ENCODE data around the gene TLE1. TPM values are rescaled to one million over a fixed set of nuclear protein-coding genes. Genes with fewer than 3 reads are reported as not detected.

TLE1 gene
- total and polyA plus RNA-seq, 2 of the 4 experiments (the other 2 are of a cell fraction) = 36.0 to 51.0 TPM

DNA sequence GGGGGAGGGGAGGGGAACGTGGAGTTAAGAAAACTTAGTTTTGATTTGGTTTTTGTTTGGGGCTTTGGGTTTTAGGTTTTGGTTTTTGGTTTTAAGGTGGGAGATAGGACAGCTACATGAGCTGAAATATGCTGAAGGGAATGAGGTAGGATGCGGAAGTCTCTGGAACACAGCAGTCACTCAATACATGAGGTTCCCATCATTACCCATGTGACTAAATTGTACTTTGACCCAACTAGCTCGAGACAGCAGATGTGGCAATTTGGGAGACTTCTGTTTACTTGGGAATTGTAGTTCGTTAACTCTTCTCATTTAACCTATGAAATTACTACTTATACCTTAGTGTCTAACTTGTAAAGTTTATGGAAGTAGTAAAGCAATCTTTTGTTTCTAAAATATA is 124.2 kb downstream of the TLE1 start:
- no peak overlapping the region; the same call in 2 of the 3 replicates for H2BK15ac ChIP-seq (ENCODE audit: low read depth, low read length)
- H2AFZ ChIP-seq (replicated peaks; ENCODE audit: low read length, poor library complexity) = no peak overlapping the region
- no peak overlapping the region for H4K5ac ChIP-seq (ENCODE audit: low read depth, low read length)
- no peak for TF ChIP-seq POLR2A (IDR thresholded peaks at IDR 0.05; ENCODE audit: low read depth, low read length)
- no peak for TF ChIP-seq RFX5 (IDR thresholded peaks at IDR 0.05; ENCODE audit: low read depth, low read length)
- TF ChIP-seq FOS (IDR thresholded peaks at IDR 0.05; ENCODE audit: low read depth, low read length) = no peak
- no peak for TF ChIP-seq MAZ (IDR thresholded peaks at IDR 0.05; ENCODE audit: borderline replicate concordance, low read depth, low read length)
- TF ChIP-seq ELK1 (IDR thresholded peaks at IDR 0.05; ENCODE audit: borderline replicate concordance, low read depth, low read length) = no peak
- TF ChIP-seq NFE2L2 (IDR thresholded peaks at IDR 0.05; ENCODE audit: low read depth, low read length) = no peak
- TF ChIP-seq RAD21 (IDR thresholded peaks at IDR 0.05; ENCODE audit: low read length) = no peak
- no peak for TF ChIP-seq CHD1 (IDR thresholded peaks at IDR 0.05; ENCODE audit: low read depth, low read length)
- no peak for TF ChIP-seq SMC3 (IDR thresholded peaks at IDR 0.05; ENCODE audit: low read depth, low read length)
- no peak for TF ChIP-seq RCOR1 (IDR thresholded peaks at IDR 0.05; ENCODE audit: insufficient replicate concordance, low read length)
- no peak for TF ChIP-seq USF2 (IDR thresholded peaks at IDR 0.05; ENCODE audit: low read depth, low read length)
- TF ChIP-seq MXI1 (IDR thresholded peaks at IDR 0.05; ENCODE audit: borderline replicate concordance, low read depth, low read length) = no peak
- TF ChIP-seq CTCF (conservative IDR thresholded peaks at IDR 0.05; ENCODE audit: low read depth, low read length) = no peak
- TF ChIP-seq CEBPB (IDR thresholded peaks at IDR 0.05; ENCODE audit: low read depth, low read length) = no peak
- no peak for TF ChIP-seq BHLHE40 (IDR thresholded peaks at IDR 0.05; ENCODE audit: low read depth, low read length)
- no peak for TF ChIP-seq MAFK (IDR thresholded peaks at IDR 0.05; ENCODE audit: low read depth, low read length)
- no peaks in the 10 kb centered on the region for H3K36me3 ChIP-seq (ENCODE audit: control insufficient read depth, insufficient read depth, low read length)
- H3K27me3 ChIP-seq (ENCODE audit: control insufficient read depth, insufficient read depth, low read length) = no peaks in the 10 kb centered on the region
- in situ Hi-C loops (cut with MboI; ENCODE audit: low sequenced_read_pairs) = no loop called here
- no peak overlapping the region for H3K27ac ChIP-seq (ENCODE audit: insufficient read depth, low read length)
- dilution Hi-C loops (cut with HindIII; ENCODE audit: low sequenced_read_pairs, unreplicated experiment) = no loop called here
- H3K18ac ChIP-seq (ENCODE audit: low read depth, low read length) = no peak overlapping the region
- intact Hi-C loops (cut with micrococcal nuclease) = no loop called here
- WGBS, 2 experiments (ENCODE audit: extremely low coverage in 2 of 2, insufficient read length in 1 of 2) = no CpG with 5 or more reads among the region's 4 CpGs
- CTCF ChIA-PET = no interaction called here
- peaks cover 17% of the 10 kb centered on the region for H3K4me1 ChIP-seq (ENCODE audit: control insufficient read depth, insufficient read depth, low read length)
- H2AK9ac ChIP-seq (replicated peaks; ENCODE audit: low read depth, low read length, poor library complexity) = no peak overlapping the region
- BruUV-seq (replicated peaks) = no TSS peak
- no peak overlapping the region for H3K23ac ChIP-seq (ENCODE audit: low read depth, low read length)
- H3K56ac ChIP-seq (ENCODE audit: extremely low read depth, insufficient read depth, low read length) = no peak overlapping the region
- peaks cover 13% of the 10 kb centered on the region for H3K9me1 ChIP-seq (ENCODE audit: insufficient read depth, low read length)
- POLR2A ChIA-PET (ENCODE audit: unreplicated experiment) = no interaction called here
- ATAC-seq (ENCODE audit: low read depth) (no peak), DNase-seq (no peak)
- H3K4me3 ChIP-seq (ENCODE audit: insufficient read depth, low read depth, low read length) = no peak overlapping the region
- H2BK120ac ChIP-seq (ENCODE audit: low read depth, low read length) = peak overlapping the region; percentile 26; the same call in 1 of the 2 replicates
- H4K8ac ChIP-seq (ENCODE audit: low read depth in 2 of 2, low read length in 2 of 2) = no peak overlapping the region
- no peak overlapping the region for H2BK5ac ChIP-seq (ENCODE audit: low read depth, low read length, poor library complexity, severe bottlenecking)
- 0 out of 2 replicates have a peak overlapping the region, but pooled peaks have one; percentile 10 for H3K4ac ChIP-seq (ENCODE audit: low read depth, low read length)
- no peaks in the 10 kb centered on the region for H4K20me1 ChIP-seq (ENCODE audit: insufficient read depth, low read length)
- no peak overlapping the region for H3K4me2 ChIP-seq (ENCODE audit: low read depth, low read length)
- H2BK20ac ChIP-seq (ENCODE audit: low read depth, low read length) = no peak overlapping the region; the same call in 1 of the 2 replicates
- H4K91ac ChIP-seq (ENCODE audit: insufficient read depth, low read depth, low read length) = no peak overlapping the region
- no peak overlapping the region for H3K14ac ChIP-seq (replicated peaks; ENCODE audit: low read depth, low read length)
- H3K79me1 ChIP-seq (ENCODE audit: low read depth in 1 of 2, low read length in 2 of 2) = no peaks in the 10 kb centered on the region
- H2AK5ac ChIP-seq (ENCODE audit: low read depth, low read length) = peak overlapping the region; percentile 49; the same call in 1 of the 2 replicates
- H3K9me3 ChIP-seq (ENCODE audit: control insufficient read depth, insufficient read depth, low read length) = no peaks in the 10 kb centered on the region
- H3K9ac ChIP-seq (ENCODE audit: low read depth, low read length) = no peak overlapping the region

All from IMR-90 (cell line).